Stimulated activated CD8-positive, alpha-beta memory T cell treated with anti-CD3 and anti-CD28 coated beads, Interleukin-4, amount 100 ng/mL, for 24 hours (primary cell): ENCODE measurements around the gene MAT2A.
"Not testable (repeated sequence)": the region's sequence is repeated elsewhere in the genome, so short reads cannot be mapped to it uniquely, and the experiment has no call there.

Experiments
- DNase-seq: peaks from one replicate; pipeline ENCODE4 v3.0.0-alpha.2; 2020; ENCODE audit warnings: low read depth

The MAT2A gene

GRCh38 chr2:85579266-85579935, 40.4 kb downstream of the MAT2A start:
- DNase-seq: no peak

- no peak for DNase-seq
Measured at GRCh38 chr2:85580206-85580605, 41.2 kb downstream of the MAT2A start.

GRCh38 chr2:85582492-85582891, 43.5 kb downstream of the MAT2A start:
- no peak for DNase-seq

GRCh38 chr2:85583667-85584353, 44.8 kb downstream of the MAT2A start:
- DNase-seq: no peak

DNA sequence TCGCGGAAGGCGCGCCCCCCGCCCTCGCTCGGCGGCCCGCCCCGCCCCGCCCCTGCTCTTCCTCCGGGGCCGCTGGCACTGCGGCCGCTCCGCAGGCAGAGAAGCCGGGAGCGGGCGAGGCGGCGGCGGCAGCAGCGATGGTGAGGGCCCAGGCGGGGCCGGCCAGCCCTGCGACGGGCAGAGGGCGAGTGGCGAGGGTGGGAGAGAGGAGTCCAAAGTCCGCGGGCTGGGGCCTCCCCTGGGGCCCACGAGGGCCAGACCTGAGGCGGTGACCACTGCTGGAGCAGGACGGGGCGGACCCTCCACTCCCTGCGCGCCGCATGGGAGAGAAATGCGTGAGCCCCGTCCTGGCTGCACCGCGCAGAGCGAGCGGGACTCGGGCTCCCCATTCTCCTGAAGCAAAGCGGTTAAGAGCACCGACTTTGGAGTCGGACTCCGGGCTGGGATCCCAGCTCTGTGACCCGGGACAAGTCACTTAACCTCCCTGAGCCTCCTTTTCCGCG, 45.4 kb downstream of the MAT2A start, which contains the start of gene VAMP5:
TSS of gene VAMP5 (plus strand) at position 78 of the 503 bp plus-strand sequence. CDS start at position 138, 60 bp downstream.
- no peak for DNase-seq

GRCh38 chr2:85584857-85585780, 46.2 kb downstream of the MAT2A start:
- DNase-seq: no peak

- DNase-seq: no peak
Measured at GRCh38 chr2:85585781-85586105, 46.8 kb downstream of the MAT2A start.

DNA sequence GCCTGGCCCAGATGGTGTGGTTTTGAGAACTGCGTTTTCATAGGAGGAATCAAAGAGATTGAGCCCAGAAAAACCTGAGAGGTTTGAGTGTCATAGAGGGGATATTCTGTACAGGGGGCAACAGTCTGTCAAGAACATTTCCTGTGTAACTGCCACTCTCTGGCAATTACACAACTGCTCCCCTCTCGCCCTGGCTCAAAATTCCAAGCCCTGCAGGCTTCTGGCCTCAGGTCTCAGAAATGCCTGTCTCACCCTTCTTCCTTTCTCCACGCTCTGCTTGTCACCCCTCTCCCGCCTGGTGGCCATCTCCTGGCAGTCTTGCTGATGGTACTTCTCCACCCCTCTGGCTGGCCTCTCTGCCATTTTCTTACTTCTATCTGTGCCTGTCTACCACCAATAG, 49.3 kb downstream of the MAT2A start:
- no peak for DNase-seq

GRCh38 chr2:85588645-85589044, 49.7 kb downstream of the MAT2A start:
- no peak for DNase-seq

- DNase-seq: no peak
Measured at GRCh38 chr2:85589181-85589580, 50.2 kb downstream of the MAT2A start.

DNA sequence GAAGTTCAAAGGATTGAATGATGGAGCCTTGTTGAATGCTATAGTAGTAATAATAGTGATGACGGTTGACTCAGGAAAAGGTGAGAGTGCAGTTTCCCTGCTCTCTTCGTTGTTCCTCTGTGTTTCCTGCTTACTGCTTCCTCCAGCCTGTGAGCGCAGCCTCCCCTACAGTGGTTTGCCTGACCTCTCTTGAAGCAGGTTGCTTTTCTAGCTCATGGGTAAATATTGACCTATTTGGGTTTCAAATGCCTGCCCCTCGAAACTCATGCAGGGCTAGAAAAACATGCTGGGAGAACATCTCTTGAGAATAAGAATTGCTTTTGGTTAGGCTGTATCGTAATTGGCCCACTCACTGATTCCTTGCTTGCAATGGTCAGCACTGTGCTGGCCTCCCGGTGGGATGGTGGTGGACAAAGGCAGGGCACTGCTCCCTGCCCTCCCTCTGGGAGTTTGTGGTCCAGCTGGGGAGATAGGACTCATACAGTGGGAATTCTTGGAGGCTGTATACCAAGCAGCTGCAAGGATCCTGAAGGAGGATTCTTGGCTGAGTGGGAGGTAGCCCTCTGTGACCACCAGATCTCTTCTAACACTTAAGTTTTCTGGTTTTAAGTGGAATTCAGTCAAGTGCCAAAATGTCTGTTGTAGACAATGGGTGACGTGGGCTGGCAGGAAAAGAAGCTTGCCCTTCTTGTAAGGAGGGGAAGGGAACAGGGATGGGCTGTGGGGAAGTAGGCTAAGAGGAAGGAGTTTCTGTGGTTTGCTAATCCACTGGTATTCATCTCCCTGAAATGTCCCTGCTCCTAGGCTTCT, 51.2 kb downstream of the MAT2A start:
- no peak for DNase-seq

DNA sequence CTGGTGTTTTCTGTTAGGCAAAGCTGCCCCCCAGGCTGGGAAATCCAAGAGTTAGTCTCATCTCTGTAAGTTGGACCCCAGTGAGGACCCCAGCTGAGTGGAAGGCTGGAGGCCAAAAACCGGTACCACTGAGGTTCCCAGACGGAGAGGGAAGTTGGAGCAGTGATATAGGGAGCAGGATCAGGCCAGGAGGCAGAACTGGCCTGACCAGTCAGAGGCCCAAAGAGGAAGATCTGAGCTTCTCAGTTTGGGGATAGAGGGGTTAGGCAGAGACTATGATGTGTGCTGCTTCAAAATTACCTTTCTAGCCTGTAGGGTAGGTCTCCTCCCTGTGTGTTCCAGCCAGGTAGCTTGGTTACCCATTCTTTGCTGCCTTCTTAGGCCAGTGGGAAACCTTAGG, 52.0 kb downstream of the MAT2A start:
- no peak for DNase-seq

- no peak for DNase-seq
Measured at GRCh38 chr2:85591563-85591962, 52.6 kb downstream of the MAT2A start.

- DNase-seq: not testable (repeated sequence)
Measured at GRCh38 chr2:85592299-85592698, 53.3 kb downstream of the MAT2A start.

- no peak for DNase-seq
Measured at GRCh38 chr2:85593023-85593422, 54.1 kb downstream of the MAT2A start.
